ENCODE measurements around the gene APLF. TPM values are rescaled to one million over a fixed set of nuclear protein-coding genes. Genes with fewer than 3 reads are reported as not detected.

Gene APLF
- total RNA-seq, 2 donors from 2014 or later = 4.9 to 5.8 TPM

GRCh38 chr2:68469935-68470334, 2.5 kb downstream of the APLF start:
- Histone ChIP-seq H3K4me3 (no peak overlapping the region), H3K9me3 (no peaks in the 10 kb centered on the region), H3K4me1 (ENCODE audit: control insufficient read depth in 1 of 2, low read depth in 2 of 2) (peaks cover 4 to 21% of the 10 kb centered on the region in 2 donors), H3K36me3 (no peaks in the 10 kb centered on the region), H3K27me3 (replicated peaks; ENCODE audit: insufficient read depth) (no peaks in the 10 kb centered on the region), H3K27ac (no peak overlapping the region)
- DNase-seq (ENCODE audit: low spot score) = no peak
- ATAC-seq (ENCODE audit: insufficient number of reproducible peaks, low FRiP score, low read depth) = no peak
- no peak for TF ChIP-seq CTCF (IDR thresholded peaks at IDR 0.05)

- DNase-seq (ENCODE audit: low spot score) = no peak
- no peaks in the 10 kb centered on the region for H3K27me3 ChIP-seq (replicated peaks; ENCODE audit: insufficient read depth)
- no peak for TF ChIP-seq CTCF (IDR thresholded peaks at IDR 0.05)
- no peak for ATAC-seq (ENCODE audit: insufficient number of reproducible peaks, low FRiP score, low read depth)
- no peak overlapping the region for H3K27ac ChIP-seq
- no peaks in the 10 kb centered on the region for H3K36me3 ChIP-seq
- no peaks in the 10 kb centered on the region for H3K9me3 ChIP-seq
- no peak overlapping the region for H3K4me3 ChIP-seq
- H3K4me1 ChIP-seq (ENCODE audit: control insufficient read depth in 1 of 2, low read depth in 2 of 2) = peaks cover 4 to 13% of the 10 kb centered on the region in 2 donors
These were observed 4.0 kb downstream of the APLF start for GRCh38 chr2:68471385-68471784.

GRCh38 chr2:68472796-68473414, 5.5 kb downstream of the APLF start:
- Histone ChIP-seq H3K4me1 (ENCODE audit: control insufficient read depth in 1 of 2, low read depth in 2 of 2) (peaks cover 4 to 10% of the 10 kb centered on the region in 2 donors), H3K27ac (no peak overlapping the region), H3K9me3 (no peaks in the 10 kb centered on the region), H3K4me3 (no peak overlapping the region), H3K27me3 (replicated peaks; ENCODE audit: insufficient read depth) (no peaks in the 10 kb centered on the region), H3K36me3 (no peaks in the 10 kb centered on the region)
- no peak for ATAC-seq (ENCODE audit: insufficient number of reproducible peaks, low FRiP score, low read depth)
- TF ChIP-seq CTCF (IDR thresholded peaks at IDR 0.05) = no peak
- no peak for DNase-seq (ENCODE audit: low spot score)

GRCh38 chr2:68475110-68475509, 7.7 kb downstream of the APLF start:
- no peak for ATAC-seq (ENCODE audit: insufficient number of reproducible peaks, low FRiP score, low read depth)
- DNase-seq (ENCODE audit: low spot score) = no peak
- no peak overlapping the region for H3K27ac ChIP-seq
- H3K36me3 ChIP-seq = no peaks in the 10 kb centered on the region
- no peaks in the 10 kb centered on the region for H3K27me3 ChIP-seq (replicated peaks; ENCODE audit: insufficient read depth)
- H3K4me3 ChIP-seq = no peak overlapping the region
- H3K9me3 ChIP-seq = no peaks in the 10 kb centered on the region
- no peaks in the 10 kb centered on the region for H3K4me1 ChIP-seq (ENCODE audit: control insufficient read depth in 1 of 2, low read depth in 2 of 2)
- TF ChIP-seq CTCF (IDR thresholded peaks at IDR 0.05) = no peak

- no peak for DNase-seq (ENCODE audit: low spot score)
- no peaks in the 10 kb centered on the region for H3K9me3 ChIP-seq
These were observed 8.2 kb downstream of the APLF start for GRCh38 chr2:68475576-68475975.

More at GRCh38 chr2:68475576-68475975, 8.2 kb downstream of the APLF start:
- Histone ChIP-seq H3K27ac (no peak overlapping the region), H3K27me3 (replicated peaks; ENCODE audit: insufficient read depth) (no peaks in the 10 kb centered on the region), H3K36me3 (no peaks in the 10 kb centered on the region), H3K4me1 (ENCODE audit: control insufficient read depth in 1 of 2, low read depth in 2 of 2) (no peaks in the 10 kb centered on the region), H3K4me3 (no peak overlapping the region)
- no peak for TF ChIP-seq CTCF (IDR thresholded peaks at IDR 0.05)
- ATAC-seq (ENCODE audit: insufficient number of reproducible peaks, low FRiP score, low read depth) = no peak

All from thoracic aorta (tissue), 2 donors.